ENCODE data around the gene STEAP4. TPM values are rescaled to one million over a fixed set of nuclear protein-coding genes. Genes with fewer than 3 reads are reported as not detected.

STEAP4 gene
- total and polyA plus RNA-seq, 3 donors from 2014 or later = 15.2 to 27.1 (median 16.2) TPM

GRCh38 chr7:88312061-88312663 lies 5.5 kb upstream of the STEAP4 start:
- WGBS, 2 donors = 41 to 57% methylated on average over 3 of the region's 3 CpGs
- Histone ChIP-seq H3K27me3 (no peaks in the 10 kb centered on the region), H3K9me3 (no peaks in the 10 kb centered on the region), H3K36me3 (ENCODE audit: low read depth, missing control alignments) (no peaks in the 10 kb centered on the region), H3K27ac (peak overlapping the region in 1 of 2 donors; percentile 23), H3K4me1 (peaks cover 10% of the 10 kb centered on the region), H3K4me3 (no peak overlapping the region)
- TF ChIP-seq POLR2A (IDR thresholded peaks at IDR 0.05) = no peak
- TF ChIP-seq CTCF (IDR thresholded peaks at IDR 0.05) = no peak
- intact Hi-C loops (cut with DNase I; ENCODE audit: low total_unique reads) = no loop called here
- peak; percentile 72 for DNase-seq

- H3K36me3 ChIP-seq (ENCODE audit: low read depth, missing control alignments) = no peaks in the 10 kb centered on the region
- H3K27ac ChIP-seq = peak overlapping the region in 1 of 2 donors; percentile 23
- DNase-seq = no peak
Observed at GRCh38 chr7:88311675-88312036, 5.0 kb upstream of the STEAP4 start.

GRCh38 chr7:88310956-88311674 lies 4.4 kb upstream of the STEAP4 start:
- 58 to 71% methylated on average over 4 of the region's 4 CpGs for WGBS, 2 donors
- intact Hi-C loops (cut with DNase I; ENCODE audit: low total_unique reads) = no loop called here
- H3K4me1 ChIP-seq = peaks cover 14% of the 10 kb centered on the region
- H3K36me3 ChIP-seq (ENCODE audit: low read depth, missing control alignments) = no peaks in the 10 kb centered on the region
- no peak for TF ChIP-seq CTCF (IDR thresholded peaks at IDR 0.05)
- TF ChIP-seq POLR2A (IDR thresholded peaks at IDR 0.05) = no peak
- no peaks in the 10 kb centered on the region for H3K27me3 ChIP-seq
- no peak overlapping the region for H3K4me3 ChIP-seq
- peak overlapping the region in 1 of 2 donors; percentile 23 for H3K27ac ChIP-seq
- peak; percentile 58 for DNase-seq
- no peaks in the 10 kb centered on the region for H3K9me3 ChIP-seq

More at GRCh38 chr7:88311675-88312036, 5.0 kb upstream of the STEAP4 start:
- 42 to 64% methylated on average over 1 of the region's 1 CpG for WGBS, 2 donors
- TF ChIP-seq CTCF (IDR thresholded peaks at IDR 0.05) (no peak), POLR2A (IDR thresholded peaks at IDR 0.05) (no peak)
- no peak overlapping the region for H3K4me3 ChIP-seq
- H3K4me1 ChIP-seq = peaks cover 10% of the 10 kb centered on the region
- intact Hi-C loops (cut with DNase I; ENCODE audit: low total_unique reads) = no loop called here
- H3K9me3 ChIP-seq = no peaks in the 10 kb centered on the region
- H3K27me3 ChIP-seq = no peaks in the 10 kb centered on the region

GRCh38 chr7:88309819-88310218 lies 3.1 kb upstream of the STEAP4 start:
- no peaks in the 10 kb centered on the region for H3K9me3 ChIP-seq
- intact Hi-C loops (cut with DNase I; ENCODE audit: low total_unique reads) = no loop called here
- no peaks in the 10 kb centered on the region for H3K36me3 ChIP-seq (ENCODE audit: low read depth, missing control alignments)
- no peak for DNase-seq
- WGBS, 2 donors = 53 to 58% methylated on average over 2 of the region's 2 CpGs
- H3K4me1 ChIP-seq = peaks cover 12% of the 10 kb centered on the region
- peak overlapping the region in 1 of 2 donors; percentile 33 for H3K27ac ChIP-seq
- H3K27me3 ChIP-seq = no peaks in the 10 kb centered on the region
- TF ChIP-seq CTCF (IDR thresholded peaks at IDR 0.05) = no peak
- TF ChIP-seq POLR2A (IDR thresholded peaks at IDR 0.05) = no peak
- H3K4me3 ChIP-seq = no peak overlapping the region

All from testis (tissue), 3 donors.